ENCODE data around the gene PLG.

- TF ChIP-seq EZH2 (IDR thresholded peaks at IDR 0.05; ENCODE audit: insufficient read depth, poor library complexity, severe bottlenecking) (no peak), EZH2phosphoT487 (IDR thresholded peaks at IDR 0.05; ENCODE audit: insufficient read depth, low read depth) (no peak)
These were observed 97.9 kb downstream of the PLG start for GRCh38 chr6:160799801-160800506.

Measured in GM23248 (cell line).